ENCODE results near the gene UCHL5.

UCHL5 gene

GRCh38 chr1:193085263-193085662 lies 26.1 kb upstream of the UCHL5 start:
- Histone ChIP-seq H3K27ac (ENCODE audit: low read depth, low read length) (no peak overlapping the region), H3K4me1 (ENCODE audit: control insufficient read depth, insufficient read depth, low read length) (no peaks in the 10 kb centered on the region), H3K4me3 (ENCODE audit: low read length) (no peak overlapping the region), H3K36me3 (ENCODE audit: control insufficient read depth, insufficient read depth, low read length) (peaks cover 6% of the 10 kb centered on the region), H3K9ac (ENCODE audit: low read length) (no peak overlapping the region), H3K27me3 (ENCODE audit: control insufficient read depth, insufficient read depth, low read length) (no peaks in the 10 kb centered on the region)

GRCh38 chr1:193083365-193084088 lies 24.4 kb upstream of the UCHL5 start:
- Histone ChIP-seq H3K27me3 (ENCODE audit: control insufficient read depth, insufficient read depth, low read length) (no peaks in the 10 kb centered on the region), H3K36me3 (ENCODE audit: control insufficient read depth, insufficient read depth, low read length) (peaks cover 6% of the 10 kb centered on the region), H3K27ac (ENCODE audit: low read depth, low read length) (no peak overlapping the region), H3K4me3 (ENCODE audit: low read length) (no peak overlapping the region), H3K4me1 (ENCODE audit: control insufficient read depth, insufficient read depth, low read length) (no peaks in the 10 kb centered on the region), H3K9ac (ENCODE audit: low read length) (no peak overlapping the region)

GRCh38 chr1:193079187-193079586 lies 20.0 kb upstream of the UCHL5 start:
- H3K4me3 ChIP-seq (ENCODE audit: low read length): no peak overlapping the region
- peaks cover 6% of the 10 kb centered on the region for H3K36me3 ChIP-seq (ENCODE audit: control insufficient read depth, insufficient read depth, low read length)
- H3K4me1 ChIP-seq (ENCODE audit: control insufficient read depth, insufficient read depth, low read length): no peaks in the 10 kb centered on the region
- H3K27me3 ChIP-seq (ENCODE audit: control insufficient read depth, insufficient read depth, low read length): no peaks in the 10 kb centered on the region
- no peak overlapping the region for H3K9ac ChIP-seq (ENCODE audit: low read length)
- no peak overlapping the region for H3K27ac ChIP-seq (ENCODE audit: low read depth, low read length)

GRCh38 chr1:193077991-193078390 lies 18.8 kb upstream of the UCHL5 start:
- no peak overlapping the region for H3K4me3 ChIP-seq (ENCODE audit: low read length)
- H3K27ac ChIP-seq (ENCODE audit: low read depth, low read length): no peak overlapping the region
- peaks cover 3% of the 10 kb centered on the region for H3K36me3 ChIP-seq (ENCODE audit: control insufficient read depth, insufficient read depth, low read length)
- H3K4me1 ChIP-seq (ENCODE audit: control insufficient read depth, insufficient read depth, low read length): no peaks in the 10 kb centered on the region
- no peak overlapping the region for H3K9ac ChIP-seq (ENCODE audit: low read length)
- H3K27me3 ChIP-seq (ENCODE audit: control insufficient read depth, insufficient read depth, low read length): no peaks in the 10 kb centered on the region

- Histone ChIP-seq H3K27me3 (ENCODE audit: control insufficient read depth, insufficient read depth, low read length) (no peaks in the 10 kb centered on the region), H3K9ac (ENCODE audit: low read length) (no peak overlapping the region), H3K27ac (ENCODE audit: low read depth, low read length) (no peak overlapping the region), H3K4me1 (ENCODE audit: control insufficient read depth, insufficient read depth, low read length) (no peaks in the 10 kb centered on the region), H3K4me3 (ENCODE audit: low read length) (no peak overlapping the region), H3K36me3 (ENCODE audit: control insufficient read depth, insufficient read depth, low read length) (no peaks in the 10 kb centered on the region)
Measured at GRCh38 chr1:193070942-193071341, 11.8 kb upstream of the UCHL5 start.

- H3K4me3 ChIP-seq (ENCODE audit: low read length): no peak overlapping the region
- H3K9ac ChIP-seq (ENCODE audit: low read length): no peak overlapping the region
- no peaks in the 10 kb centered on the region for H3K27me3 ChIP-seq (ENCODE audit: control insufficient read depth, insufficient read depth, low read length)
- H3K27ac ChIP-seq (ENCODE audit: low read depth, low read length): no peak overlapping the region
- no peaks in the 10 kb centered on the region for H3K4me1 ChIP-seq (ENCODE audit: control insufficient read depth, insufficient read depth, low read length)
- H3K36me3 ChIP-seq (ENCODE audit: control insufficient read depth, insufficient read depth, low read length): no peaks in the 10 kb centered on the region
Measured at GRCh38 chr1:193070386-193070753, 11.2 kb upstream of the UCHL5 start.

GRCh38 chr1:193069748-193070385 lies 10.7 kb upstream of the UCHL5 start:
- H3K4me1 ChIP-seq (ENCODE audit: control insufficient read depth, insufficient read depth, low read length): no peaks in the 10 kb centered on the region
- no peaks in the 10 kb centered on the region for H3K27me3 ChIP-seq (ENCODE audit: control insufficient read depth, insufficient read depth, low read length)
- H3K27ac ChIP-seq (ENCODE audit: low read depth, low read length): no peak overlapping the region
- H3K36me3 ChIP-seq (ENCODE audit: control insufficient read depth, insufficient read depth, low read length): no peaks in the 10 kb centered on the region
- no peak overlapping the region for H3K9ac ChIP-seq (ENCODE audit: low read length)
- H3K4me3 ChIP-seq (ENCODE audit: low read length): no peak overlapping the region

GRCh38 chr1:193068013-193068412 lies 8.9 kb upstream of the UCHL5 start:
- Histone ChIP-seq H3K27me3 (ENCODE audit: control insufficient read depth, insufficient read depth, low read length) (no peaks in the 10 kb centered on the region), H3K4me1 (ENCODE audit: control insufficient read depth, insufficient read depth, low read length) (no peaks in the 10 kb centered on the region), H3K9ac (ENCODE audit: low read length) (no peak overlapping the region), H3K27ac (ENCODE audit: low read depth, low read length) (no peak overlapping the region), H3K36me3 (ENCODE audit: control insufficient read depth, insufficient read depth, low read length) (no peaks in the 10 kb centered on the region), H3K4me3 (ENCODE audit: low read length) (no peak overlapping the region)

DNA sequence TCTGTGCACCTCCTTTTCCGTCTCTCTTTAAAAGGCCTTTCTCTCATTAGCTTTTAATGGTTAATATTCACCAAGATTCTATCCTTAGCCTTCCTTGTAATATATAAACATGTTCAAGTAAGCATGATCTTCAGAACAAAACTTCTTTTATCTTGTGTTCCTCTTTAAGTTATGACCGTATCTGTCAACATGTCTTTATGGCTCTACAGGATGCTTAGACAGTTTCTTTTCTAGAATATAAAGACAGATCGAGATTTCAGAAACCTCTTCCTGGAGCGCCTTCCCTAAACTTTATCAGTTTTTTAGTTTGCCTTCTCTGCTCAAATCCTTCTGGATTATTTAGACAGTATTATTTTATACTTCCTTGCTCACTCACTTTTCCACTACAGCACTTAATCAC lies 7.4 kb upstream of the UCHL5 start:
- Histone ChIP-seq H3K9ac (ENCODE audit: low read length) (no peak overlapping the region), H3K27me3 (ENCODE audit: control insufficient read depth, insufficient read depth, low read length) (no peaks in the 10 kb centered on the region), H3K4me3 (ENCODE audit: low read length) (no peak overlapping the region), H3K27ac (ENCODE audit: low read depth, low read length) (no peak overlapping the region), H3K36me3 (ENCODE audit: control insufficient read depth, insufficient read depth, low read length) (no peaks in the 10 kb centered on the region), H3K4me1 (ENCODE audit: control insufficient read depth, insufficient read depth, low read length) (peaks cover 2% of the 10 kb centered on the region)

GRCh38 chr1:193065954-193066353 lies 6.8 kb upstream of the UCHL5 start:
- Histone ChIP-seq H3K4me1 (ENCODE audit: control insufficient read depth, insufficient read depth, low read length) (peaks cover 7% of the 10 kb centered on the region), H3K4me3 (ENCODE audit: low read length) (no peak overlapping the region), H3K9ac (ENCODE audit: low read length) (no peak overlapping the region), H3K36me3 (ENCODE audit: control insufficient read depth, insufficient read depth, low read length) (no peaks in the 10 kb centered on the region), H3K27ac (ENCODE audit: low read depth, low read length) (no peak overlapping the region), H3K27me3 (ENCODE audit: control insufficient read depth, insufficient read depth, low read length) (no peaks in the 10 kb centered on the region)

GRCh38 chr1:193062698-193063463 lies 3.7 kb upstream of the UCHL5 start:
- no peaks in the 10 kb centered on the region for H3K27me3 ChIP-seq (ENCODE audit: control insufficient read depth, insufficient read depth, low read length)
- no peak overlapping the region for H3K9ac ChIP-seq (ENCODE audit: low read length)
- H3K4me3 ChIP-seq (ENCODE audit: low read length): no peak overlapping the region
- no peaks in the 10 kb centered on the region for H3K36me3 ChIP-seq (ENCODE audit: control insufficient read depth, insufficient read depth, low read length)
- no peak overlapping the region for H3K27ac ChIP-seq (ENCODE audit: low read depth, low read length)
- H3K4me1 ChIP-seq (ENCODE audit: control insufficient read depth, insufficient read depth, low read length): peaks cover 9% of the 10 kb centered on the region

DNA sequence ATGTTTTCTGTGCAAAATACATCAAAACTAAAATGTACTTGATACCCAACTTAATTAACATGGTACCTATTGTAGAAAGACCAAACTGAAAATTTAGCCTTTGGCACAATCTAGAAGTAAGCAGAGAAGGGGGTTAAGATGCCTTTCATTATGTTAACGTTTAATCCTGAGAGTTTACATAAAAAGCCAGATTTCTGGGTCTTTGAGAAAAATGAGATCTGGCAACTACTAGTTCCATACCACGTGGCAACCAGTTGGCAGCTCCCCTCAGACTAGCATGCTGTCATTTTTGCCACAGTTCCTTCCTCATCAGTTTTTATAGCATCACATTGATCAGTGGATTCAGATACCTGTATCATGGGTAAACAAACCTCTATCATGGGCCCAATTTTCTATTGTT lies 1.8 kb upstream of the UCHL5 start:
- Histone ChIP-seq H3K4me3 (ENCODE audit: low read length) (no peak overlapping the region), H3K4me1 (ENCODE audit: control insufficient read depth, insufficient read depth, low read length) (peaks cover 13% of the 10 kb centered on the region), H3K36me3 (ENCODE audit: control insufficient read depth, insufficient read depth, low read length) (no peaks in the 10 kb centered on the region), H3K27me3 (ENCODE audit: control insufficient read depth, insufficient read depth, low read length) (no peaks in the 10 kb centered on the region), H3K27ac (ENCODE audit: low read depth, low read length) (peak overlapping the region; percentile 100), H3K9ac (ENCODE audit: low read length) (no peak overlapping the region)

Measured in rectal smooth muscle tissue (tissue), 1 donor.